ENCODE measurements around the gene GPNMB.

Gene GPNMB

GRCh38 chr7:23276947-23277346 lies 30.4 kb downstream of the GPNMB start:
- H3K9ac ChIP-seq (ENCODE audit: low read length) = no peak overlapping the region
- no peak overlapping the region for H2AK5ac ChIP-seq (ENCODE audit: low read length)
- no peak overlapping the region for H4K91ac ChIP-seq (ENCODE audit: low read depth, low read length)
- H2BK5ac ChIP-seq (ENCODE audit: low read depth, low read length, poor library complexity) = no peak overlapping the region
- H3K4me2 ChIP-seq (ENCODE audit: low read length) = no peak overlapping the region
- H4K8ac ChIP-seq (ENCODE audit: low read depth, low read length) = no peak overlapping the region
- no peak overlapping the region for H3K23ac ChIP-seq (ENCODE audit: low read length)
- no peaks in the 10 kb centered on the region for H3K27me3 ChIP-seq (ENCODE audit: insufficient read depth, low read length)
- H3K14ac ChIP-seq (ENCODE audit: low read length) = no peak overlapping the region
- H4K12ac ChIP-seq (ENCODE audit: low read depth, low read length) = no peak overlapping the region
- H3K79me1 ChIP-seq (ENCODE audit: low read length) = no peaks in the 10 kb centered on the region
- H2BK120ac ChIP-seq (ENCODE audit: insufficient read depth, low read length, poor library complexity) = no peak overlapping the region
- no peaks in the 10 kb centered on the region for H3K4me1 ChIP-seq (ENCODE audit: control insufficient read depth in 1 of 2, insufficient read depth in 2 of 2, low read length in 2 of 2)
- no peak overlapping the region for H3K4ac ChIP-seq (ENCODE audit: low read depth, low read length)
- H3K18ac ChIP-seq (ENCODE audit: low read length) = no peak overlapping the region
- WGBS (ENCODE audit: extremely low coverage, insufficient coverage, insufficient read length) = no CpG with 5 or more reads among the region's 3 CpGs
- DNase-seq = no peak
- H3K4me3 ChIP-seq (ENCODE audit: low read depth, low read length) = no peak overlapping the region
- H3K27ac ChIP-seq (ENCODE audit: low read depth, low read length) = no peak overlapping the region
- no peaks in the 10 kb centered on the region for H3K36me3 ChIP-seq (ENCODE audit: control insufficient read depth in 1 of 2, insufficient read depth in 2 of 2, low read length in 2 of 2)
- no peaks in the 10 kb centered on the region for H3K9me3 ChIP-seq (ENCODE audit: insufficient read depth, low read depth, low read length)
- no peak overlapping the region for H2AFZ ChIP-seq (ENCODE audit: insufficient read depth, low read length, poor library complexity)
- H2BK12ac ChIP-seq (ENCODE audit: low read length) = no peak overlapping the region
- no peaks in the 10 kb centered on the region for H3K79me2 ChIP-seq (ENCODE audit: control insufficient read depth, insufficient read depth, low read length, poor library complexity)

- Histone ChIP-seq H2BK5ac (ENCODE audit: low read depth, low read length, poor library complexity) (no peak overlapping the region), H3K27ac (ENCODE audit: low read depth, low read length) (no peak overlapping the region), H2AFZ (ENCODE audit: insufficient read depth, low read length, poor library complexity) (no peak overlapping the region), H3K23ac (ENCODE audit: low read length) (no peak overlapping the region), H3K79me2 (ENCODE audit: control insufficient read depth, insufficient read depth, low read length, poor library complexity) (no peaks in the 10 kb centered on the region), H2BK120ac (ENCODE audit: insufficient read depth, low read length, poor library complexity) (no peak overlapping the region), H3K9me3 (ENCODE audit: insufficient read depth, low read depth, low read length) (no peaks in the 10 kb centered on the region), H3K18ac (ENCODE audit: low read length) (no peak overlapping the region), H3K4me3 (ENCODE audit: low read depth, low read length) (no peak overlapping the region), H4K8ac (ENCODE audit: low read depth, low read length) (no peak overlapping the region), H4K12ac (ENCODE audit: low read depth, low read length) (no peak overlapping the region), H3K4me1 (ENCODE audit: control insufficient read depth in 1 of 2, insufficient read depth in 2 of 2, low read length in 2 of 2) (no peaks in the 10 kb centered on the region), H3K9ac (ENCODE audit: low read length) (no peak overlapping the region), H4K91ac (ENCODE audit: low read depth, low read length) (no peak overlapping the region), H3K79me1 (ENCODE audit: low read length) (no peaks in the 10 kb centered on the region), H2AK5ac (ENCODE audit: low read length) (no peak overlapping the region), H3K4ac (ENCODE audit: low read depth, low read length) (no peak overlapping the region), H2BK12ac (ENCODE audit: low read length) (no peak overlapping the region), H3K14ac (ENCODE audit: low read length) (no peak overlapping the region), H3K27me3 (ENCODE audit: insufficient read depth, low read length) (no peaks in the 10 kb centered on the region), H3K36me3 (ENCODE audit: control insufficient read depth in 1 of 2, insufficient read depth in 2 of 2, low read length in 2 of 2) (no peaks in the 10 kb centered on the region), H3K4me2 (ENCODE audit: low read length) (no peak overlapping the region)
- no CpG with 5 or more reads among the region's 6 CpGs for WGBS (ENCODE audit: extremely low coverage, insufficient coverage, insufficient read length)
- DNase-seq = peak in 1 of 2 donors; percentile 81
These were observed 30.9 kb downstream of the GPNMB start for GRCh38 chr7:23277359-23277989.

GRCh38 chr7:23279819-23280525 lies 33.4 kb downstream of the GPNMB start:
- DNase-seq = no peak
- H3K18ac ChIP-seq (ENCODE audit: low read length) = no peak overlapping the region
- H3K4me2 ChIP-seq (ENCODE audit: low read length) = no peak overlapping the region

GRCh38 chr7:23283086-23283485 lies 36.5 kb downstream of the GPNMB start:
- H2AFZ ChIP-seq (ENCODE audit: insufficient read depth, low read length, poor library complexity) = no peak overlapping the region
- H3K27me3 ChIP-seq (ENCODE audit: insufficient read depth, low read length) = no peaks in the 10 kb centered on the region
- H2BK120ac ChIP-seq (ENCODE audit: insufficient read depth, low read length, poor library complexity) = no peak overlapping the region
- no peak overlapping the region for H2BK5ac ChIP-seq (ENCODE audit: low read depth, low read length, poor library complexity)
- H3K79me1 ChIP-seq (ENCODE audit: low read length) = no peaks in the 10 kb centered on the region
- no peaks in the 10 kb centered on the region for H3K4me1 ChIP-seq (ENCODE audit: control insufficient read depth in 1 of 2, insufficient read depth in 2 of 2, low read length in 2 of 2)
- H3K14ac ChIP-seq (ENCODE audit: low read length) = no peak overlapping the region
- H3K27ac ChIP-seq (ENCODE audit: low read depth, low read length) = no peak overlapping the region
- H3K4me2 ChIP-seq (ENCODE audit: low read length) = no peak overlapping the region
- no peak overlapping the region for H3K18ac ChIP-seq (ENCODE audit: low read length)
- H2BK12ac ChIP-seq (ENCODE audit: low read length) = no peak overlapping the region
- H3K79me2 ChIP-seq (ENCODE audit: control insufficient read depth, insufficient read depth, low read length, poor library complexity) = no peaks in the 10 kb centered on the region
- H4K8ac ChIP-seq (ENCODE audit: low read depth, low read length) = no peak overlapping the region
- no peaks in the 10 kb centered on the region for H3K9me3 ChIP-seq (ENCODE audit: insufficient read depth, low read depth, low read length)
- H4K91ac ChIP-seq (ENCODE audit: low read depth, low read length) = no peak overlapping the region
- no peak overlapping the region for H3K4me3 ChIP-seq (ENCODE audit: low read depth, low read length)
- H3K36me3 ChIP-seq (ENCODE audit: control insufficient read depth in 1 of 2, insufficient read depth in 2 of 2, low read length in 2 of 2) = no peaks in the 10 kb centered on the region
- no peak overlapping the region for H3K23ac ChIP-seq (ENCODE audit: low read length)
- no peak overlapping the region for H3K9ac ChIP-seq (ENCODE audit: low read length)
- WGBS (ENCODE audit: extremely low coverage, insufficient coverage, insufficient read length) = no CpG with 5 or more reads among the region's 4 CpGs
- no peak for DNase-seq
- H3K4ac ChIP-seq (ENCODE audit: low read depth, low read length) = no peak overlapping the region
- H4K12ac ChIP-seq (ENCODE audit: low read depth, low read length) = no peak overlapping the region
- H2AK5ac ChIP-seq (ENCODE audit: low read length) = no peak overlapping the region

More at GRCh38 chr7:23279819-23280525, 33.4 kb downstream of the GPNMB start:
- Histone ChIP-seq H2AK5ac (ENCODE audit: low read length) (no peak overlapping the region), H3K4ac (ENCODE audit: low read depth, low read length) (no peak overlapping the region), H3K27me3 (ENCODE audit: insufficient read depth, low read length) (no peaks in the 10 kb centered on the region), H3K4me3 (ENCODE audit: low read depth, low read length) (no peak overlapping the region), H3K4me1 (ENCODE audit: control insufficient read depth in 1 of 2, insufficient read depth in 2 of 2, low read length in 2 of 2) (no peaks in the 10 kb centered on the region), H3K14ac (ENCODE audit: low read length) (no peak overlapping the region), H3K36me3 (ENCODE audit: control insufficient read depth in 1 of 2, insufficient read depth in 2 of 2, low read length in 2 of 2) (no peaks in the 10 kb centered on the region), H2AFZ (ENCODE audit: insufficient read depth, low read length, poor library complexity) (no peak overlapping the region), H3K79me2 (ENCODE audit: control insufficient read depth, insufficient read depth, low read length, poor library complexity) (no peaks in the 10 kb centered on the region), H2BK120ac (ENCODE audit: insufficient read depth, low read length, poor library complexity) (no peak overlapping the region), H3K9me3 (ENCODE audit: insufficient read depth, low read depth, low read length) (no peaks in the 10 kb centered on the region), H4K8ac (ENCODE audit: low read depth, low read length) (no peak overlapping the region), H2BK12ac (ENCODE audit: low read length) (no peak overlapping the region), H3K79me1 (ENCODE audit: low read length) (no peaks in the 10 kb centered on the region), H3K9ac (ENCODE audit: low read length) (no peak overlapping the region), H3K23ac (ENCODE audit: low read length) (no peak overlapping the region), H4K12ac (ENCODE audit: low read depth, low read length) (no peak overlapping the region), H2BK5ac (ENCODE audit: low read depth, low read length, poor library complexity) (no peak overlapping the region), H3K27ac (ENCODE audit: low read depth, low read length) (no peak overlapping the region), H4K91ac (ENCODE audit: low read depth, low read length) (no peak overlapping the region)
- no CpG with 5 or more reads among the region's 2 CpGs for WGBS (ENCODE audit: extremely low coverage, insufficient coverage, insufficient read length)
